NCI-H2081 treated with DMSO at 0.1 percent for 48 hours (cell line): Measurements from ENCODE around the gene VSTM2L.
"Not testable (repeated sequence)": the region's sequence is repeated elsewhere in the genome, so short reads cannot be mapped to it uniquely, and the experiment has no call there.

Source experiments
- DNase-seq: peaks from one replicate; lab custom pipeline; 2025; lab: John Stamatoyannopoulos, UW

VSTM2L gene

DNA sequence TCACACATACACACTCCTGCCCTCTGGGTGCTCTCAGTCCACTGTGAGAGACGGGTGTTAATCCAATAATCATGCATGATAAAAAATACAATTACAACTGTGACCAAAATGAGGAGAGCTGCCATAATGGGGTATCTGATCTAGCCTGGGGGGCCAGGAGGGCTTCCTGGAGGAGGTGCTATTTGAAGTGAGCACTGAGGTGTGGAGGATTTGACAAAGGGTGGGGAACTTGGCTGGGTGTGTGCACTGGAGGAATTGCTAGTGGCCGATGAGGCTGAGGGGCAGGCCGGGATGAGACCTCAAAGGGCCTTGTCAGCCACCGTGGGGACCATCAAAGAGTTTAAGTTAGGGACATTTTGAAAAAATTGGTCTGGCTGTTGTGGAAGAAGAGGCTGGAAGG is 34.8 kb downstream of the VSTM2L start:
- DNase-seq = no peak

DNA sequence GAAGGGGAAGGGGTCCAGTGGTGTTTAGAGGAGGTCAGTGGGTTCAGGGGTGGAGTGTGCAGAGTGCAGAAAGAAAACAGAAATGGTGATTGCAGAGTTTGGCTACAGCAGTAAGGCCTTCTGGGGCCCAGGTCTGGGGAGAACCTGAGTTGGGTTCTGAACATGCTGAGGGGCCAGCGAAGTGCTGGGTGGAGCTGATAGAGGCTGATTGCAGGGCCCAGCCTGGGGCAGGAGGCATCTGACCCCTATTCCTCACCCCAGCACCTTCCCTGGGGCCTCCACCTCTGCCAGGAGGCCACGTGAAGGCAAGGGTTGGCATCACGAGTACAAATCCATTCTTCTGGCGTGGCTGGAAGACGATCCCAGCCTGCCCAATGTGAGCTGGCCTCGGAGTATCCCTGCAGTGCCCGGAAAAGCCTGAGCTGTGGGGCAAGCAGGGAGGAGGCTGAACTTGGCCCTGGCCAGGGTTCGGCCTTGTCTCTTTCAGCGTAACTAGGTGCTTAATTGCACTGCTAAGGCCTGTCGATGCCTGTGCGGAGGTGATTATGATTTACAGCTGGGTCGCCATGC is 35.3 kb downstream of the VSTM2L start:
- no peak for DNase-seq

DNA sequence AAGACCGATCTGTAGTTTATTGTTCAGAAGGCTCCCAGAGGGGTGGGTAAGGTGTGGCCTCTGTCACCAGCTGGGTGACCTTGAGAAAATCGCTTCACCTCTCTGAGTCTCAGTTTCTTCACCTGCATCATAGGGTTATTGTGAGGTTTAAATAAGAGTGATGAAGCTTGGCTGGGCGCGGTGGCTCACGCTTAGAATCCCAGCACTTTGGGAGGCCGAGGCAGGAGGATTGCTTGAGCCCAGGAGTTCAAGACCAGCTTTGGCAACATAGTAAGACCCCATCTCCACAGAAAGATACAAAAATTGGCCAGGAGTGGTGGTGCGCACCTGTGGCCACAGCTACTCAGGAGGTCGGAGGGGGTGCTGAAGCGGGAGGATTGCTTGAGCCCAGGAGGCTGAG is 36.0 kb downstream of the VSTM2L start:
- DNase-seq = no peak

DNA sequence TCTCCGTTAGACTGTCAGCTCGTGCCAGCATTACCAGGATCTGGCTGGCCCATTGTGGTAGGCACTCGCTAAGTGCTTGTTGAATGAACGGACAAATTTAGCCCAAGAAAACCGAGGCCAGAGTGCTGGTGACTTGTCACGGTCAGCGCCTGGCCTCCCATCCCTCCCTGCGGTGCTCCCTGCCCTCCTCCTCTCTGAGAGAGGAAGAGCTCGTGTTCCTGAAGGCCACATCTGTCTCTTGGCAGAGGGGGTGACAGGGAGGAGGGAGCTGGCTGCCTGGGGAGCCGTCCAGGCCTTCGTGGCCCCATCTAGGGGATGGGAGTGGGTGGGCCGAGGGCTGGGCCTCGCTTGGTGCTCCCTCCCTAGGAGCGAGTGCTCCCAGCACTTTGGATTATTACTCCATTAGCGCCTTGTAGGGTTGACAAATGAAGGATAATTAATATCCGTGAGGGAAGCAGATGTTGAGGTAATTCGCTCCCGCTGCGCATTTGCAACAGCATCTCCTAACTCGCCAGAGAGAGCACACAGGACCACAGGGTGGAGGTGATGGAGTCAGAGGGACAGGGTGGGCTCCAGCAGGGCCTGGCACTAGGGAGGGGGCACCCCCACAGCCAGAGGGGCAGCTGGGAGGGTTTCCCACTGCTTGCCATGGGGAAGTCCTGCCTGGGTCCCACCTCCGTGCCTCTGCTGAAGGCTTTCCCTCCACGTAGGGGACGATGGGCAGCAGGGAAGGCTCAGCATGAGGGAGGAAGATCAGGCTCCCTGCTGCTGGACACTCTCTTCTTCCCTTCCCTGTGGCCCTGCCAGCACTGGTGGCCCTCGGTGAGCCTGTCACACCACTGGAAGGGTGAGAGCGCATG is 37.0 kb downstream of the VSTM2L start:
- DNase-seq = no peak

DNA sequence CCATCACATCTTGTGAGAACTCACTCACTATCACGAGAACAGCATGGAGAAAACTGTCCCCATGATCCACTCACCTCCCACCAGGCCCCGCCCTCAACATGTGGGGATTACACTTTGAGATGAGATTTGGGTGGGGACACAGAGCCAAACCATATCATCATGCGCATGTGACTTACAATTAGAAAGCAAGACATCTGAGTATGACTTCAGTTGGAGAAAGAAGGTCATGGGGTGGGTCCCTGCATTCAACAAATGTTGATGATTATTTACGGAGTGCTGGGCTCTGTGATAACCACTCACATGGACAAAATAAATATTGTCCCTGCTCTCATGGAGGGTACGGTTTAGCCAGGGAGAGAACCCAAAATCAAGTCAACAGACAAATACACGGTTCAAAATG is 37.9 kb downstream of the VSTM2L start:
- no peak for DNase-seq

DNA sequence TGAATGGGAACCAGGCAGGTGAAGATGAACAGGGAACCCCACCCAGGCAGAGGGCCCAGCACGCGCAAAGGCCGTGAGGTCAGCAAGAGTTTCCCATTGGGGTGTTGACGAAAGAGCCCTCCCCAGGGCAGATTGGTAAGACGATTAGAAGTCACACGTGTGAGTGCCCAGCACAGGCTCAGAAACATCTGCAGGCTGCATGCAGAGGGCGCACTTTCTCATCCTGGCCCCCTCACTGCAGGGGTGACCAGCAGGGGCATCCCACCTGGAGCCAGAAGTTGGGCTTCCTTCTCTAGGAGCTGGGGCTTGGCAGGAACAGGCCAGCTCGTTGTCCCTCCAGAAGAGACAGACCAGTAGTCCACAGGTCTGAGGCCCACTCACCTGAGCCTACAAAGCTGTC is 38.4 kb downstream of the VSTM2L start:
- no peak for DNase-seq

DNA sequence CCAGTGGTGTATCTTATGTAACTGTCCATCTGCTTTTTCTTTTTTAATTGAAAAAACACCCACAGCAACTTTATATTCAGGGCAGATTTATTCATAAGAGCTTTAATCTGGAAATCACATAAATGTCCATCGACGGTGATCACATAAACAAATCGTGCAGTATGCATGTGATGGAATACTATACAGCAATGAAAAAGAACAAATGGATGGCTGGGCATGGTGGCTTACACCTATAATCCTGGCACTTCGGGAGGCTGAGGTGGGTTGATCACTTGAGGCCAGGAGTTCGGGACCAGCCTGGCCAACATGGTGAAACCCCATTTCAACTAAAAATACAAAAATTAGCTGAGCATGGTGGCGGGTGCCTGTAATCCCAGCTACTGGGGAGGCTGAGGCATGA is 39.1 kb downstream of the VSTM2L start:
- no peak for DNase-seq

DNA sequence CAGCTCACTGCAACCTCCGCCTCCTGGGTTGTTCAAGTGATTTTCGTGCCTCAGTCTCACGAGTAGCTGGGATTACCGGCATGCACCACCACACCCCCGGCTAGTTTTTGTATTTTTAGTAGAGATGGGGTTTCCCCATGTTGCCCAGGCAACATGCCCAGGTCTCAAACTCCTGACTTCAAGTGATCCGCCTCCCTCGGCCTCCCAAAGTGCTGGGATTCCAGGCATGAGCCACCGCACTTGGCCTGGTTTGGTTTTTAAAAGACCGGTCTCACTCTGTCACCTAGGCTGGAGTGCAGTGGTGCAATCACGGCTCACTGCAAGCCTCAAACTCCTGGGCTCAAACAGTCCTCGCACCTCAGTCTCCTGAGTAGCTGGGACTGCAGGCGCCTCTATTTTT is 40.1 kb downstream of the VSTM2L start:
- DNase-seq = no peak

DNA sequence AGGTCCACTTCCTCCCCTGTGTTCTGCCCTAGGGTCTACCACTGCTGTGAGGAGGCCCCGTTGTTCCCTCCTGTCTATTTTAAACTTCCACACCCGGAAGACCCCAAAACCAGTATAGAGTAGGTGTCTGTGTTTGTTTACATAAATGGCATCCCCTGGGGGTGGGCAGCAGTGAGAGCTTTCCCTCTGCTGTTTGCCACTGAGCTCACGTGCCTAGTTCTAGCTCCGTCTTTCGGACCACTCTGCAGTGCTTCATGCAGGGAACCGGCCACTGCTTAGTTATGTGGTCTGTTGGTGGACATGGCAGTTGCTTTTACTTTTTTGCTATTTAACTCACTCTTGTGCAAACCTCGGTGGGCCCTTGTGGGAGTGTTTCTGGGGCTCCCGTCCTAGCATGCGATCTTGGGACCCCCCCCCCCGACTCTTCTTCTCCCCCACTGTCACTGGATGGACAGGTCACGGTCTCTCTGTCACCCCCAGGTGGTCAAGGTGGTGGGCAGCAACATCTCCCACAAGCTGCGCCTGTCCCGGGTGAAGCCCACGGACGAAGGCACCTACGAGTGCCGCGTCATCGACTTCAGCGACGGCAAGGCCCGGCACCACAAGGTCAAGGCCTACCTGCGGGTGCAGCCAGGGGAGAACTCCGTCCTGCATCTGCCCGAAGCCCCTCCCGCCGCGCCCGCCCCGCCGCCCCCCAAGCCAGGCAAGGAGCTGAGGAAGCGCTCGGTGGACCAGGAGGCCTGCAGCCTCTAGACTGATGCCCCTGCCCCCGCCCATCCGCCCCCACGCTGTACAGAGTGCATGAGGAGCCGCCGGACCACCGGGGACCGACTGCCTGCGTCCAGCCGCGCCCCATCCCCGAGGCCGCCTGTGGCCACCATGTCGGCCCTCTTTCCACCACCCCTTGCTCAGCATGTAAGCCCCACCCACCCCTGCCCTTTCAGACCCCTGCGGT is 40.9 kb downstream of the VSTM2L start:
- DNase-seq = no peak

DNA sequence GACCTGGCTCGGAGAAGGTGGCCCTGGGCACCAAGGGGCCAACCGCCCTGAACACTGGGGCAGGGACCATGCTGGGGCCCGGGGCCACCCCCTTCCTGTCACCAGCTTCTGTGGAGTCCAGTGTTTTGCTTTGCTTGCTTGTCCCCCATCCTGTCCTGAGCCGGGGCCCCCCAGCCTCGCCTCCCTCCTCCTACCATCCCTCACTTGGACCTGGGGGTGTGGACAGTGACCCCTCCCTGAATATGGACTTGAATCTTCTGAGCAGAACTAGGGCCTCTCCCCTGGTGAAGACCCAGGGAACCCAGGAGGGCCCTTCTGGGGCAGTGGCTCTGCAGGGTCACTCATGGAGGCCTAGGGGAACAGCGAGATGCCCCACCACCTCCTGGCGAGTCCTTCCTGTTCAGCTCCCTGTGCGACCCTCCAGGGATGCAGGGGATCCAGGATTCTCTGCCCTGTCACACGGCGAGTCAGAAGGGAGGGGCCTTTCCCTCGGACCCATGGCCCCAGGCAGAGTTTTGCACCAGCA is 41.6 kb downstream of the VSTM2L start:
- DNase-seq = no peak

DNA sequence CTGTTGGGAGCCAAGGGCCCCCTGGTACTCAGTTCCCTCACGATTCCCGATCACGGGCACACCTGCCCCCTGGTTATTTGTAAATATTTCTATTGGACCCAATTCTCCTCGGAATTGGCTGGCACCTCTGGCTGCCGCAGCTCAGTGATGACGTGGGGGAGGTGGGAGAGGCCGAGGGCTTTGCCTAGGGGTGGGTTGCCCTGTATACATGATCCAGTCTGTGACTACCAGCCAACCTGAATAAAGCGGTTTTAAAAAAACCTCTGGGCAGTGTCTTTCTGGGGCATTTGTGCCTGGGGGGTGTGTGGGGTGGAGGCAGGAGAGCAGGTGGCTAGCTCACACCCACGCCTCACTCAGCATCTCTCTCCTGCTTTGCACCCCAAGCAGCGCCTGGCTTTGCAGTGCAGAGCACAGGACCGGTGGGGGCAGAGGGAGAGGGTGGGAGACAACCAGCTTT is 42.2 kb downstream of the VSTM2L start:
- DNase-seq = no peak

DNA sequence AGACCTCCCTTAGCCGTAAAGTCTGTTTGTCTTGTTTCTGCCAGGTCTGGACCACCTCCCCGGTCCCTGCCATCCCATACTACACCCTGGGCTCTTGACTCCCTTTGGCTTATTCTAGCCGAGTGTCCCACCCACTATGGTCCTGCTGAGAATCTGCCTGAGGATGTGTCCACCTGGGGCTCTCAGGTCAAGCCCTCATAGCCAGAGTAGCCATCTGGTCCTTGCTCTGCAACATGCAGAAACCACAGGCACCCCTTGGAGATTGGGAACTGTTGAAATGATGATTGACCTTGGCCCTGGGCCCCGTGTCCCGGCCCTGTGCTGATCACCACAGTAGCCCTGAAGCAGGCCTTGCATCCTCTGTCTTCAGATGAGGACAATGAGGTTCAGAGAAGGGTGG is 44.0 kb downstream of the VSTM2L start:
- DNase-seq = no peak

DNA sequence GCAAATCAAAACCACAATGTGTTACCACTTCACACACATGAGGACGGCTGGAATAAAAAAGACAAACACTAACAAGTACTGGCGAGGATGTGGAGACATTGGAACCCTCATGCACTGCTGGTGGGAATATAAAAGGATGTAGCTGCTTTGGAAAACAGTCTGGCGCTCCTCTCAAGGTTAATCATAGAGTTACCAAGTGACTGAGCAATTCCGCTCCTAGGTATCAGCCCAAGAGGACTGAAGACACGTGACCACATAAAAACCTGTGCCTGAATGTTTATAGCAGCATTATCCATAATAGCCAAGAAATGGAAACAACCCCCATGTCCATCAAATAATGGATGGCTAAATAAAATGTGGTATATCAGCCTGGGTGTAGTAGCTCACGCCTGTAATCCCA is 45.0 kb downstream of the VSTM2L start:
- no peak for DNase-seq

DNA sequence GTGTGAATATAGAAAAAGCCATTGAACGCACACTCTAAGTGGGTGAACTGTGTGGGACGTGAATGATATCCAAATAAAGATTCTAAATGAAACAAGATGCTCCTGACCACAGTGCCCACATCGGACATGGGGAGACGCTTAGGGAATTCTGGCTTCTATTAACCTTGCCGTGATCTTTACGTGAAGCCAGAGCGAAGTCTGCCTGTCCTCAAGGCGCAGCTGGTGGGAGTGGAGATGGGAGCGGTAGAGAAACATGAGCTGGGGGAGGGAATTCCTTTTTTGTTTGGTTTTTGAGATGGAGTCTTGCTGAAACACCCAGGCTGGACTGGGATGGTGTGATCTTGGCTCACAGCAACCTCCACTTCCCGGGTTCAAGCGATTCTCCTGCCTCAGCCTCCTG is 46.0 kb downstream of the VSTM2L start:
- no peak for DNase-seq

DNA sequence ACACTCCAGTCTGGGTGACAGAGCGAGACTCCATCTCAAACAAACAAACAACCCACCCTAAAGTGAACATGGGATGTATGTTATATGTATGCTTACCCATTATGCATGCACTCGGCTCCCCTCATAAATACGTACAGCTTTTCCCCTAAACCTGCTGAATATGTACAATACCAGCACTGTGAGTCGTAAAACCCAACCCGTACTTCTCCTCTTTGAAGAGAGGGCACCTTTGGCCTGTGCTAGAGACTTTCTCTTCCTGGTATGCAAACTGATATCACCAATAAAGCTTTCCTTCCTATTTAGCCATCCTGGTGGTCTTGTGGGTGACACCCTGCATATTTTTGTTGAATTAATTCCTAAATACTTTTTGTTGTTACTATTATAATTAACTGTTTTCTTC is 51.3 kb downstream of the VSTM2L start:
- DNase-seq = no peak

DNA sequence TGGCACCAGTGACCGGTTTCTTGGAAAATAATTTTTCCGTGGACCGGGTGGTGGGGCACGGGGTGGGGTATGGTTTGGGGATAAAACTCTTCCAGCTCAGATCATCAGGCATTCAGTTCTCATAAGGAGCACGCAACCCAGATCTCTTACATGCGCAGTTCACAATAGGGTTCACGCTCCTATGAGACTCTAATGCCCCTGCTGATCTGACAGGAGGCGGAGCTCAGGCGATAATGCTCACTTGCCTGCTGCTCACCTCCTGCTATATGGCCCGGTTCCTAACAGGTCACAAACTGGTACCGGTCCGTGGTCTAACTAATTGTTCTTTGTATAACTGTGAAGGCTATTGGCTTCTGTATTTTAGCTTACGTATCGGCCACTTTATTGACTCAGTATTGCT is 51.7 kb downstream of the VSTM2L start:
- no peak for DNase-seq

DNA sequence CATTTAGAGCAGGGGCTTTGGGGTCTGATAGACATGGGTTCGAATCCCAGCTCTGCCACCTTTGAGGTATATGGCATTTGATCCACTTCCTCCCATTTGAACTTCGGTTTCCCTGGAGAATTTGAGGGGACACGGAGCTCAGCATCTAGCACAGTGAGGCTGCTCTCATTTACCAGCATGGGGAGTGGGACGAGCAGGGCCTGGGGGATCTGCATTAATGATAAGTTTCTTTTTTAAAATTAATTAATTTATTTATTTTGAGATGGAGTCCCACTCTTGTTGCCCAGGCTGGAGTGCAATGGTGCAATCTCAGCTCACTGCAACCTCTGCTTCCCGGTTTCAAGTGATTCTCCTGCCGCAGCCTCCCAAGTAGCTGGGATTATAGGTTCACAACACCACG is 52.6 kb downstream of the VSTM2L start:
- DNase-seq = no peak

DNA sequence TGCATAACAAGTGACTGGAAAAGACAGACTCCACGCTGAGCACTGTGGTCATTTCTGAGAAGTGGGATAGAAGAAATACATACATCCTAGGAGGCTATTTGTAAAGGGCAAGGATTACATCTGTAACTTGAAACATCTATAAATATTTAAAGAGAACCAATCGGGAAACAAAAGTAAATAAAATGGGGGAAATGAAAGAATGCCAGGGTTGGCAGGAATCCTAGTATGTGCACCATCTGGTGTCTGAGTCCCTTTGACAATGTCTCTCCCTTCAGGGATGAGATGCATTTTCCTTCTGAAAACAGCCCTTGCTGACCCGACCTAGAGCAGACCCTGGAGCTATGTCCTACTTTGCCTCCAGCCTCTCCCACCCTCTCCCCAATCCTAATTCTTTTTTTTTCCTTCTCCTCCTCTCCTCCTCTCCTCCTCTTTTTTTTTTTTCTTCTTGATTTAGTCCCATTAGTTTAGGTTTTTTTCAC is 53.2 kb downstream of the VSTM2L start:
- peak; percentile 24 for DNase-seq

DNA sequence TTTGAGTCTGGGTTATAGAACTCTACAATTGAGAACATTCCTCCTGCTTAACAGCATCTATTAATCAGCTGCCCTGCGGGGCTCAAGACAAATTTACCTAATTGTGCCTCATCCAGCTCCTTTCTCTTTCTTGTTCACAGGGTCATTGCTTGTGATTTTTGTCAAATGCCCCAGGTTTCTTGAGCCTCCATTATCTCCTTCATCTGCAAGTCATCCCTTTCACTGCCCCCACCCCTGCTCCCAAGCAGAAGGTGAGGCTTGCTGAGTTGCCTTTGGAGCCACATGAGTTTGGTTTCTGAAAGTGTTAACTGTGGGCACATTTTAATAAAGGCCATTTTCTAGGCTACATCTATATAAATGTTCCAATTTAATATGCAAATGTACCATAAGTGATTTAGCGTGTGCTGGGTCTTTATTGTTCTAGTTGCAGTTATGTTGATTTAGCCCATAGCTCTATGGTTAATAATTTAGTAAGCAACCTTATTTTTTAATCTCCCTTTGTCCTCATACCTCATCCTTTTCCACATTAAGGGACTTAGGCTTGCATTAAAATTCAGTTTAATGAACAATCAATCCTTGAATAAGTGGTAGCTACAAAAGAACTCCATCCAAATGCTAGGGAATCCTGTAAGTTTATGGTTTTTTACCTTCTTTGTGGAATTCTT is 56.1 kb downstream of the VSTM2L start:
- no peak for DNase-seq

DNA sequence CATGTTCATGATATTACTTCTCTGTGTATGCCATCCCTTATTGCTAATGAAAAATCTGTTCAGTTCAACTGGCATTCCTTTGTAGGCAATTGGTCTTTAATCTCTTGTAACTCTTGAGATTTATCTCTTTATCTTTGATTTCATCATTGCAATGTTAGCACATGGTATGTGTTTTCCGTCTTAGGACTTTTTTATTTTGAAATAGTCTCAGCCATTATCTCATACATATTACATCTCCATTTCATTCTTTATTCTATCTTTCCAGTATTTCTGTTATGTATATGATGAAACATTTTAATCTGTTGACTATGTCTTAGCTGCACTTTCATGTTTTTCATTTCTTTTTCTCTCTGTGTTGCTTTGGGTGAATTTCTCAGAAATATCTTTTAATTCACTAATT is 58.1 kb downstream of the VSTM2L start:
- DNase-seq = no peak

DNA sequence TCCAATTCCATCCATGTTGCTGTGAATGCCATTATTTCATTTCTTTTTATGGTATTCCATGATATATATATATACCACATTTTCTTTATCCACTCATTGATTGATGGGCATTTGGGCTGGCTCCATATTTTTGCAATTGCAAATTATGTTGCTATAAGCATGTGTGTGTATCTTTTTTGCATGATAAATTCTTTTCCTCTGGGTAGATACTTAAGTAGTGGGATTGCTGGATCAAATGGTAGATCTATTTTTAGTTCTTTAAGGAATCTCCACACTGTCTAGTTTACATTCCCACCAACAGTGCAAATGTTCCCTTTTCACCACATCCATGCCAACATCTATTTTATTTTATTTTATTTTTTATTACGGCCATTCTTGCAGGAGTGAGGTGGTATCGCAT is 60.6 kb downstream of the VSTM2L start:
- DNase-seq = not testable (repeated sequence)
